ENCODE results near the gene KMT2E. TPM values are rescaled to one million over a fixed set of nuclear protein-coding genes. Genes with fewer than 3 reads are reported as not detected.

Gene KMT2E
- polyA plus RNA-seq, 1 experiment = 4.4 TPM

- POLR2A ChIA-PET = no interaction called here
- Histone ChIP-seq H3K36me3 (ENCODE audit: control insufficient read depth, insufficient read depth, low read length) (no peaks in the 10 kb centered on the region; the same call in 1 of the 2 replicates), H3K27me3 (ENCODE audit: control insufficient read depth, insufficient read depth, low read length) (no peaks in the 10 kb centered on the region), H3K4me3 (ENCODE audit: low read depth, low read length) (no peak overlapping the region)
- DNase-seq (ENCODE audit: low read depth) = peak; percentile 65
- CTCF ChIA-PET = no interaction called here
- TF ChIP-seq, protein P1, sequence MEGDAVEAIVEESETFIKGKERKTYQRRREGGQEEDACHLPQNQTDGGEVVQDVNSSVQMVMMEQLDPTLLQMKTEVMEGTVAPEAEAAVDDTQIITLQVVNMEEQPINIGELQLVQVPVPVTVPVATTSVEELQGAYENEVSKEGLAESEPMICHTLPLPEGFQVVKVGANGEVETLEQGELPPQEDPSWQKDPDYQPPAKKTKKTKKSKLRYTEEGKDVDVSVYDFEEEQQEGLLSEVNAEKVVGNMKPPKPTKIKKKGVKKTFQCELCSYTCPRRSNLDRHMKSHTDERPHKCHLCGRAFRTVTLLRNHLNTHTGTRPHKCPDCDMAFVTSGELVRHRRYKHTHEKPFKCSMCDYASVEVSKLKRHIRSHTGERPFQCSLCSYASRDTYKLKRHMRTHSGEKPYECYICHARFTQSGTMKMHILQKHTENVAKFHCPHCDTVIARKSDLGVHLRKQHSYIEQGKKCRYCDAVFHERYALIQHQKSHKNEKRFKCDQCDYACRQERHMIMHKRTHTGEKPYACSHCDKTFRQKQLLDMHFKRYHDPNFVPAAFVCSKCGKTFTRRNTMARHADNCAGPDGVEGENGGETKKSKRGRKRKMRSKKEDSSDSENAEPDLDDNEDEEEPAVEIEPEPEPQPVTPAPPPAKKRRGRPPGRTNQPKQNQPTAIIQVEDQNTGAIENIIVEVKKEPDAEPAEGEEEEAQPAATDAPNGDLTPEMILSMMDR (IDR thresholded peaks at IDR 0.05; ENCODE audit: insufficient read depth, low read depth, low read length) = no peak
These were observed 83.6 kb downstream of the KMT2E start for GRCh38 chr7:105097619-105098018.

- Histone ChIP-seq H3K36me3 (ENCODE audit: control insufficient read depth, insufficient read depth, low read length) (no peaks in the 10 kb centered on the region), H3K27me3 (ENCODE audit: control insufficient read depth, insufficient read depth, low read length) (no peaks in the 10 kb centered on the region), H3K4me3 (ENCODE audit: low read depth, low read length) (no peak overlapping the region)
- ChIA-PET CTCF (interaction anchor here (1.0 kb wide), 1 partner anchor 116 kb away, joined by 3 read pairs; no protein-coding TSS in a partner anchor), POLR2A (interaction anchor here (0.8 kb wide), 1 partner anchor 127 kb away, joined by 4 read pairs; no protein-coding TSS in a partner anchor)
- DNase-seq (ENCODE audit: low read depth) = no peak
- TF ChIP-seq, protein P1 (IDR thresholded peaks at IDR 0.05; ENCODE audit: insufficient read depth, low read depth, low read length) = no peak
These were observed 85.0 kb downstream of the KMT2E start for GRCh38 chr7:105098863-105099515.

GRCh38 chr7:105101864-105102263 is 87.9 kb downstream of the KMT2E start:
- ChIA-PET POLR2A (no interaction called here), CTCF (no interaction called here)
- TF ChIP-seq, protein P1 (IDR thresholded peaks at IDR 0.05; ENCODE audit: insufficient read depth, low read depth, low read length) = no peak
- Histone ChIP-seq H3K4me3 (ENCODE audit: low read depth, low read length) (no peak overlapping the region), H3K36me3 (ENCODE audit: control insufficient read depth, insufficient read depth, low read length) (peaks cover 1% of the 10 kb centered on the region; the same call in 1 of the 2 replicates), H3K27me3 (ENCODE audit: control insufficient read depth, insufficient read depth, low read length) (no peaks in the 10 kb centered on the region)
- no peak for DNase-seq (ENCODE audit: low read depth)

GRCh38 chr7:105102557-105103352 is 88.8 kb downstream of the KMT2E start:
- Histone ChIP-seq H3K36me3 (ENCODE audit: control insufficient read depth, insufficient read depth, low read length) (peaks cover 5% of the 10 kb centered on the region), H3K27me3 (ENCODE audit: control insufficient read depth, insufficient read depth, low read length) (no peaks in the 10 kb centered on the region), H3K4me3 (ENCODE audit: low read depth, low read length) (no peak overlapping the region)
- TF ChIP-seq, protein P1 (IDR thresholded peaks at IDR 0.05; ENCODE audit: insufficient read depth, low read depth, low read length) = no peak
- DNase-seq (ENCODE audit: low read depth) = no peak
- ChIA-PET POLR2A (no interaction called here), CTCF (no interaction called here)

DNA sequence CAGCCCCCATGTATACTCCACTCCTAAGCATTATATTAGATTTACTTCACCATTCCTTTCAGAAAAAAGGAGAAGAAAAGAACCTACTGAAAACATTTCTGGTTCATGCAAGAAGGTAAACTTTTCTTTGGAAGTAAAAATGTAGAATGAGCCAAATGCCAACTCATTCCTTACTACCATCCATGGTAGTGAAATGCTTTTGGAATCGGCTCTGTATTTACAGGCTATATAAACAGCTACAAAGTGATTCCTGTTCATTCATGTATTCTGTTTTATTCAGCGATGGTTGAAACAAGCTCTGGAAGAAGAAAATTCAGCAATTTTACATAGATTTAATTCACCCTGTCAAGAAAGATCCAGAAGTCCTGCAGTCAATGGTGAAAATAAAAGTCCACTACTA is 91.6 kb downstream of the KMT2E start:
- H3K27me3 ChIP-seq (ENCODE audit: control insufficient read depth, insufficient read depth, low read length) = no peaks in the 10 kb centered on the region
- no peak for DNase-seq (ENCODE audit: low read depth)
- ChIA-PET CTCF (interaction anchor here (0.7 to 1.2 kb wide), 2 partner anchors 34 to 91 kb away, joined by 3 read pairs; no protein-coding TSS in a partner anchor), POLR2A (no interaction called here)
- TF ChIP-seq, protein P1 (IDR thresholded peaks at IDR 0.05; ENCODE audit: insufficient read depth, low read depth, low read length) = no peak
- no peak overlapping the region for H3K4me3 ChIP-seq (ENCODE audit: low read depth, low read length)
- H3K36me3 ChIP-seq (ENCODE audit: control insufficient read depth, insufficient read depth, low read length) = peaks cover 8% of the 10 kb centered on the region

Data from BJ (cell line).